A673 (cell line): ENCODE data around the gene PLEKHG2.

Experiments
- CTCF ChIP-seq: fragments of 300-800, 200-600 bp; sonication (generic); conservative IDR thresholded peaks from 2 replicates; pipeline ENCODE4 v1.5.1; 2017; ENCODE audit warnings: low read depth, mild to moderate bottlenecking, antibody characterized with exemption, low read length, moderate library complexity, mixed read lengths
- EZH2 ChIP-seq: fragments of 200-600 bp; sonication (generic); IDR thresholded peaks from 2 replicates; pipeline ENCODE4 v1.6.1; 2017; ENCODE audit warnings: borderline replicate concordance, low read depth, mild to moderate bottlenecking, mixed read lengths, antibody characterized with exemption, low read length; ENCODE audit not compliant: poor library complexity, severe bottlenecking

GRCh38 chr19:39398297-39398864 lies 14.1 kb upstream of the PLEKHG2 start:
- no peak for TF ChIP-seq CTCF
- no peak for TF ChIP-seq EZH2
